Psoas muscle (tissue), 8 donors: ENCODE data around the gene NEU4. TPM values are rescaled to one million over a fixed set of nuclear protein-coding genes. Genes with fewer than 3 reads are reported as not detected.

ENCODE experiments used
- ATAC-seq, 4 donors: fragments of 200-7000 bp; cut with Tn5 transposase; one replicate each; pipeline ENCODE4 v1.9.1; 2020; ENCODE audit warnings: moderate library complexity in 3 of 4, mild to moderate bottlenecking in 2 of 4
- DNase-seq, 2 donors: peaks; one replicate each; pipeline ENCODE4 v3.0.0-alpha.2; 2020
- H3K27ac ChIP-seq: fragments of 200-600 bp; one replicate; pipeline ENCODE4 v1.8.0; 2022
- H3K27me3 ChIP-seq, 3 donors: fragments of 200-600 bp in 1 of 3; one replicate each; pipeline versions ENCODE4 v1.6.1 to v1.8.0; 2013 to 2022; ENCODE audit warnings: low read length in 2 of 3, mild to moderate bottlenecking in 2 of 3, moderate library complexity in 1 of 3; ENCODE audit not compliant: insufficient read depth in 3 of 3
- H3K36me3 ChIP-seq, 2 donors: fragments of 200-600 bp in 1 of 2; one replicate each; pipeline versions ENCODE4 v1.6.1 to v1.8.0; 2013 to 2022; ENCODE audit warnings: low read depth in 1 of 2, mild to moderate bottlenecking in 1 of 2, moderate library complexity in 1 of 2; ENCODE audit not compliant: insufficient read depth in 1 of 2
- H3K4me1 ChIP-seq: fragments of 200-600 bp; one replicate; pipeline ENCODE4 v1.8.0; 2022
- H3K4me3 ChIP-seq: fragments of 200-600 bp; one replicate; pipeline ENCODE4 v1.8.0; 2022; ENCODE audit warnings: mild to moderate bottlenecking
- H3K9me3 ChIP-seq: fragments of 200-600 bp; one replicate; pipeline ENCODE4 v1.8.0; 2022
- CTCF ChIP-seq: fragments of 200-600 bp; IDR thresholded peaks from one replicate; pipeline ENCODE4 v1.8.0; 2022; ENCODE audit warnings: antibody characterized with exemption
- WGBS, 3 donors: extraction: QIAGEN DNeasy Blood & Tissue Kit; methylation state at CpG; one replicate each; pipeline versions ENCODE4 v1.1.6 to v1.1.7; 2013; 5-methylcytosine and 5-hydroxymethylcytosine counted together
- intact Hi-C, 2 donors: fragments of 100-400 bp; cut with DNase I; formaldehyde crosslinking; loops; one replicate each; pipeline versions ENCODE4 v1.11.0 to v1.14.2; 2022
- polyA plus RNA-seq, 3 donors: library from polyadenylated mRNA; stranded (reverse); fragments of 200-250 nt; gene quantifications; one replicate each; pipeline ENCODE4 v1.2.3, GENCODE V29; 2013
- total RNA-seq, 4 donors: library from RNA; stranded (reverse); fragmentation: NEBNext Ultra II Directional in 2 of 4; extraction: Animal tissue kit (Norgen Biotek cat#: 25700) in 2 of 4; gene quantifications; one replicate each; pipeline versions ENCODE4 v1.2.1 to v1.2.4, GENCODE V29; 2021 to 2023
- donor health status: healthy with polysubstance abuse.
- donor health status: DM: no; HTN: no; CAD: no; lungs with moderate emphysema.
- donor health status: Bipolar disorder and iron deficiency.
- donor health status: healthy.
- donor health status: DM: yes; HTN: yes; CAD: no.
- donor health status: DM: no; HTN: no; CAD: no.
- donor health status: DM: no; HTN: no; CAD: no.
- donor health status: DM: yes; HTN: yes; CAD: no.

The NEU4 gene
- total and polyA plus RNA-seq, 7 donors = 0.44 to 54.6 (median 7.5) TPM

GRCh38 chr2:241796610-241797138, 12.3 kb upstream of the NEU4 start:
- no peak overlapping the region for H3K4me3 ChIP-seq
- H3K36me3 ChIP-seq = no peaks in the 10 kb centered on the region
- no peak overlapping the region for H3K27ac ChIP-seq
- no peaks in the 10 kb centered on the region for H3K4me1 ChIP-seq
- DNase-seq (peak; percentile 7 to 33), ATAC-seq (no peak)
- no peak for TF ChIP-seq CTCF
- no peaks in the 10 kb centered on the region for H3K27me3 ChIP-seq
- intact Hi-C loops = no loop called here
- 88 to 93% (median 89%) methylated on average over 13 of the region's 13 CpGs for WGBS, 3 donors
- H3K9me3 ChIP-seq = no peaks in the 10 kb centered on the region

GRCh38 chr2:241797441-241798080, 11.4 kb upstream of the NEU4 start:
- Histone ChIP-seq H3K4me3 (no peak overlapping the region), H3K27ac (no peak overlapping the region), H3K27me3 (no peaks in the 10 kb centered on the region), H3K9me3 (no peaks in the 10 kb centered on the region), H3K4me1 (no peaks in the 10 kb centered on the region), H3K36me3 (no peaks in the 10 kb centered on the region)
- 63 to 69% (median 64%) methylated on average over 19 of the region's 19 CpGs for WGBS, 3 donors
- DNase-seq = peak; percentile 5 to 43
- no peak for TF ChIP-seq CTCF
- no peak for ATAC-seq
- intact Hi-C loops = no loop called here

GRCh38 chr2:241798081-241798630, 10.8 kb upstream of the NEU4 start:
- 76 to 83% (median 78%) methylated on average over 14 of the region's 14 CpGs for WGBS, 3 donors
- H3K36me3 ChIP-seq = no peaks in the 10 kb centered on the region
- no peak overlapping the region for H3K27ac ChIP-seq
- no peak overlapping the region for H3K4me3 ChIP-seq
- H3K4me1 ChIP-seq = no peaks in the 10 kb centered on the region
- intact Hi-C loops = no loop called here
- peaks cover 0 to 5% (median 0%) of the 10 kb centered on the region in 3 donors for H3K27me3 ChIP-seq
- no peaks in the 10 kb centered on the region for H3K9me3 ChIP-seq
- DNase-seq (peak; percentile 7 to 36), ATAC-seq (peak in 1 of 4 donors; percentile 8)
- no peak for TF ChIP-seq CTCF

GRCh38 chr2:241798631-241799521, 10.1 kb upstream of the NEU4 start:
- no peak overlapping the region for H3K4me3 ChIP-seq
- no peaks in the 10 kb centered on the region for H3K36me3 ChIP-seq
- no peak overlapping the region for H3K27ac ChIP-seq
- intact Hi-C loops = no loop called here
- ATAC-seq (no peak), DNase-seq (peak; percentile 11 to 49)
- H3K4me1 ChIP-seq = peaks cover 3% of the 10 kb centered on the region
- TF ChIP-seq CTCF = no peak
- H3K9me3 ChIP-seq = no peaks in the 10 kb centered on the region
- 86 to 90% (median 89%) methylated on average over 18 to 21 of the region's 21 CpGs for WGBS, 3 donors
- peaks cover 0 to 10% (median 0%) of the 10 kb centered on the region in 3 donors for H3K27me3 ChIP-seq
